NCI-H2107 treated with DMSO at 0.1 percent for 48 hours (cell line): Measurements from ENCODE around the gene DNHD1.
"Not testable (repeated sequence)": the region's sequence is repeated elsewhere in the genome, so short reads cannot be mapped to it uniquely, and the experiment has no call there.

ENCODE experiments used
- DNase-seq: peaks from one replicate; lab custom pipeline; 2025; ENCODE audit not compliant: unreplicated experiment; lab: John Stamatoyannopoulos, UW

The DNHD1 gene

GRCh38 chr11:6476571-6476970 lies 20.5 kb upstream of the DNHD1 start:
- no peak for DNase-seq

GRCh38 chr11:6480299-6480914 lies 16.7 kb upstream of the DNHD1 start:
- DNase-seq: no peak

GRCh38 chr11:6481012-6481923 lies 15.8 kb upstream of the DNHD1 start, which contains the start of the genes ARFIP2 and TIMM10B:
Gene ARFIP2 (minus strand): TSS chr11:6481331. CDS start chr11:6480421, 910 bp downstream.
Gene TIMM10B (plus strand): TSS chr11:6481501. CDS start chr11:6481517, 16 bp downstream.
- DNase-seq: peak; percentile 85

GRCh38 chr11:6481924-6482275 lies 15.2 kb upstream of the DNHD1 start:
- DNase-seq: no peak

- DNase-seq: no peak
These were observed 14.6 kb upstream of the DNHD1 start for GRCh38 chr11:6482441-6482840.

GRCh38 chr11:6483015-6483414 lies 14.1 kb upstream of the DNHD1 start:
- no peak for DNase-seq

GRCh38 chr11:6485661-6486060 lies 11.4 kb upstream of the DNHD1 start:
- DNase-seq: no peak

- no peak for DNase-seq
These were observed 10.8 kb upstream of the DNHD1 start for GRCh38 chr11:6486256-6486655.

- no peak for DNase-seq
These were observed 10.1 kb upstream of the DNHD1 start for GRCh38 chr11:6486938-6487337.

GRCh38 chr11:6488342-6488741 lies 8.7 kb upstream of the DNHD1 start:
- DNase-seq: no peak

GRCh38 chr11:6488821-6489220 lies 8.3 kb upstream of the DNHD1 start:
- DNase-seq: no peak

- DNase-seq: no peak
These were observed 7.8 kb upstream of the DNHD1 start for GRCh38 chr11:6489306-6489705.

- no peak for DNase-seq
These were observed 1.0 kb downstream of the DNHD1 start for GRCh38 chr11:6498121-6498520.

- DNase-seq: no peak
These were observed 1.5 kb downstream of the DNHD1 start for GRCh38 chr11:6498544-6498943.

- DNase-seq: no peak
These were observed 5.3 kb downstream of the DNHD1 start for GRCh38 chr11:6502382-6502781.

- no peak for DNase-seq
These were observed 7.1 kb downstream of the DNHD1 start for GRCh38 chr11:6504166-6504565.

- peak; percentile 26 for DNase-seq
These were observed 8.6 kb downstream of the DNHD1 start for GRCh38 chr11:6505577-6506240.

- no peak for DNase-seq
These were observed 19.8 kb downstream of the DNHD1 start for GRCh38 chr11:6516865-6517264.

- DNase-seq: no peak
These were observed 23.2 kb downstream of the DNHD1 start for GRCh38 chr11:6520265-6520664.

GRCh38 chr11:6521946-6522345 lies 24.9 kb downstream of the DNHD1 start:
- DNase-seq: not testable (repeated sequence)

- no peak for DNase-seq
These were observed 26.2 kb downstream of the DNHD1 start for GRCh38 chr11:6523253-6523652.
